Erythroblast (primary cell): ENCODE measurements around the gene SETD1B.
"Not testable (repeated sequence)": the region's sequence is repeated elsewhere in the genome, so short reads cannot be mapped to it uniquely, and the experiment has no call there.

Source experiments
- GATA1 ChIP-seq: IDR thresholded peaks from 2 replicates; pipeline ENCODE4 v1.6.1; 2011; ENCODE audit warnings: low read depth, mild to moderate bottlenecking, control low read depth, low read length, moderate library complexity
- POLR2A ChIP-seq: IDR thresholded peaks from 2 replicates; pipeline ENCODE4 v1.6.1; 2011; ENCODE audit warnings: mild to moderate bottlenecking, low read length

DNA sequence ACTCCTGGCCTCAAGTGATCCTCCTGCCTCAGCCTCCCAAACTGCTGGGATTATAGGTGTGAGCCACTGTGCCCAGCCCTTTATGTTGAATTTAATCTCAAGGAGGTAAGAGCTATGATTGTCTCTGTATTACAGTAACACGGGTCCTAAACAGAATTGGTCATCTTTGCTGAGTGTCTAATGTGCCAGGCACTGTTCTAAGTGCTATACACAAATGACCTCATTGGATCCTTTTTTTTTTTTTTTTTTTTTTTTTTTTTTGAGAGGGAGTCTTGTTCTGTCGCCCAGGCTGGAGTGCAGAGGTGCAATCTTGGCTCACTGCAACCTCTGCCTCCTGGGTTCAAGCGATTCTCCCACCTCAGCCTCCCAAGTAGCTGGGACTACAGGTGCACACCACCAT is 48.6 kb downstream of the SETD1B start:
- TF ChIP-seq POLR2A, GATA1: not testable (repeated sequence)
